ENCODE data around the gene ZNF70.

ZNF70 gene

DNA sequence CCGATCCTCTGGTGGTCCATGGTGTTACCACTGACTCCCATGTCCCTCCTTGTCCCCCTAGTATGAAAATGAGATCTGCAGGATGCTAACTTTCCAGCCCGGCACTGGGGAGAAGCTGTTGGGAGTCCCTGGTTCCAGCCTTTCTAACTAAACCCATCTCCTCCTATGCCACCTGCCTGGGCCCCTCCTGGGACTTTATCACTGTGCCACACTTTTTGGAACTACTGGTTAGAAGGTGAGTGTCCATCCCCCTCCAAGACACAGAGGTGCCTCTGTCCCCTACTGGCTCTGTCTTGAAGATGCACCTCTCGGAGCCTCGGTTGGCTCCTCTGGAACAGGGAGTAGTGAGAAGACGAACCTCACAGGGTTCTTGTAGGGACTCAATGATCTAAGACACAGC lies 60.2 kb downstream of the ZNF70 start, which contains the start of gene RGL4:
Gene RGL4 (plus strand): TSS at position 301 of the 400 bp plus-strand sequence. CDS start 1,018 bp downstream, outside the sequence.
- TF ChIP-seq, protein P1, sequence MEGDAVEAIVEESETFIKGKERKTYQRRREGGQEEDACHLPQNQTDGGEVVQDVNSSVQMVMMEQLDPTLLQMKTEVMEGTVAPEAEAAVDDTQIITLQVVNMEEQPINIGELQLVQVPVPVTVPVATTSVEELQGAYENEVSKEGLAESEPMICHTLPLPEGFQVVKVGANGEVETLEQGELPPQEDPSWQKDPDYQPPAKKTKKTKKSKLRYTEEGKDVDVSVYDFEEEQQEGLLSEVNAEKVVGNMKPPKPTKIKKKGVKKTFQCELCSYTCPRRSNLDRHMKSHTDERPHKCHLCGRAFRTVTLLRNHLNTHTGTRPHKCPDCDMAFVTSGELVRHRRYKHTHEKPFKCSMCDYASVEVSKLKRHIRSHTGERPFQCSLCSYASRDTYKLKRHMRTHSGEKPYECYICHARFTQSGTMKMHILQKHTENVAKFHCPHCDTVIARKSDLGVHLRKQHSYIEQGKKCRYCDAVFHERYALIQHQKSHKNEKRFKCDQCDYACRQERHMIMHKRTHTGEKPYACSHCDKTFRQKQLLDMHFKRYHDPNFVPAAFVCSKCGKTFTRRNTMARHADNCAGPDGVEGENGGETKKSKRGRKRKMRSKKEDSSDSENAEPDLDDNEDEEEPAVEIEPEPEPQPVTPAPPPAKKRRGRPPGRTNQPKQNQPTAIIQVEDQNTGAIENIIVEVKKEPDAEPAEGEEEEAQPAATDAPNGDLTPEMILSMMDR (IDR thresholded peaks at IDR 0.05; ENCODE audit: low read depth, low read length): no peak
- no peak within 1 kb of the TSS for H3K4me3 ChIP-seq (ENCODE audit: low read depth, low read length)

DNA sequence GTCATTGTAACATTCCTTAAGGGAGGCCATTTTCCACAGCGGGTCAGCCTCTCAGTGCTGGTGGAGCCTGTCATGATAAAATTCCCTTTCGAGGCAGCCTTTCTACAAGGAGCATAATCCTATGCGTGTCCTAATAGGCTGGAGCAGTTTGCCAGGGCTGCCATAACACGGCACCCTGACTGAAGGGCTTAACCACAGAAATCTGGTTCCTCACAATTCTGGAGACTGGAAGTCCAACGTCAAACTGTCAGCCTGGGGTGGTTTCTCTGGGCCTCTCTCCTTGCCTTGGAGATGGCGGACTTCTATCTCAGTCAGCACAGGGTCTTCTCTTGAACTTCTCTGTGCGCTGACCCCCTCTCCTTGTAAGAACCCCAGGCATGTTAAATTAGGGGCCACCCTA lies 61.5 kb downstream of the ZNF70 start:
- TF ChIP-seq, protein P1 (IDR thresholded peaks at IDR 0.05; ENCODE audit: low read depth, low read length): no peak

More for the DNA sequence above, 61.5 kb downstream of the ZNF70 start:
- no peak overlapping the region for H3K4me3 ChIP-seq (ENCODE audit: low read depth, low read length)
